Naive thymus-derived CD4-positive, alpha-beta T cell (primary cell): ENCODE measurements around the gene PLEKHG4. TPM values are rescaled to one million over a fixed set of nuclear protein-coding genes. Genes with fewer than 3 reads are reported as not detected.

ENCODE experiments used
- ATAC-seq: fragments of 150-1000 bp; cut with Tn5 transposase; 2 replicates; pipeline ENCODE4 v1.10.0; 2021; ENCODE audit warnings: mild to moderate bottlenecking, moderate library complexity
- CTCF ChIA-PET: fragments of 350-600 bp; sonication (Branson Sonifier 250); formaldehyde crosslinking; loops from one replicate; lab custom pipeline; 2021; ENCODE audit warnings: antibody characterized with exemption; lab: Charles Lee
- POLR2A ChIA-PET: fragments of 350-600 bp; sonication (Branson Sonifier 250); formaldehyde crosslinking; loops from one replicate; lab custom pipeline; 2021; ENCODE audit warnings: antibody characterized with exemption, inconsistent platforms; lab: Charles Lee
- DNase-seq, 9 donors: peaks; one replicate each; pipeline versions ENCODE4 v3.0.0 to v3.0.0-alpha.2; 2020 to 2022; ENCODE audit warnings: mixed read lengths in 1 of 9
- H3K27ac ChIP-seq: one replicate; pipeline ENCODE4 v1.7.0; 2013; ENCODE audit warnings: mild to moderate bottlenecking, low read depth, low read length, moderate library complexity
- H3K27me3 ChIP-seq, 2 donors: one replicate each; pipeline ENCODE4 v1.7.0; 2013; ENCODE audit warnings: low read length in 2 of 2, mild to moderate bottlenecking in 2 of 2, moderate library complexity in 2 of 2; ENCODE audit not compliant: control insufficient read depth in 2 of 2, insufficient read depth in 2 of 2
- H3K36me3 ChIP-seq, 3 experiments: 1 replicate in 2 of 3; 2 replicates in 1 of 3; pipeline ENCODE4 v1.7.0; 2013; ENCODE audit warnings: low read length in 3 of 3, mild to moderate bottlenecking in 3 of 3, moderate library complexity in 1 of 3; ENCODE audit not compliant: insufficient read depth in 3 of 3, control insufficient read depth in 2 of 3
- H3K4me1 ChIP-seq, 2 donors: one replicate each; pipeline ENCODE4 v1.7.0; 2013; ENCODE audit warnings: low read length in 2 of 2, mild to moderate bottlenecking in 2 of 2, moderate library complexity in 1 of 2; ENCODE audit not compliant: control insufficient read depth in 2 of 2, insufficient read depth in 2 of 2
- H3K4me3 ChIP-seq: 2 replicates; pipeline ENCODE4 v1.7.0; 2013; ENCODE audit warnings: mild to moderate bottlenecking, low read length
- H3K9me3 ChIP-seq, 3 experiments: 1 replicate in 2 of 3; 2 replicates in 1 of 3; pipeline ENCODE4 v1.7.0; 2013; ENCODE audit warnings: low read length in 3 of 3; ENCODE audit not compliant: control insufficient read depth in 2 of 3
- H3K27ac Mint-ChIP-seq, 9 donors: one replicate each; pipeline ENCODE4 v1.8.0; 2020 to 2022; ENCODE audit warnings: mixed read lengths in 9 of 9, mild to moderate bottlenecking in 8 of 9, moderate library complexity in 5 of 9, inconsistent platforms in 2 of 9
- H3K27me3 Mint-ChIP-seq, 5 donors: one replicate each; pipeline ENCODE4 v1.8.0; 2021 to 2022; ENCODE audit warnings: mixed read lengths in 5 of 5, mild to moderate bottlenecking in 1 of 5
- H3K36me3 Mint-ChIP-seq, 5 donors: one replicate each; pipeline ENCODE4 v1.8.0; 2020 to 2022; ENCODE audit warnings: mixed read lengths in 5 of 5, mild to moderate bottlenecking in 3 of 5, inconsistent platforms in 1 of 5
- H3K4me1 Mint-ChIP-seq, 7 donors: one replicate each; pipeline ENCODE4 v1.8.0; 2020 to 2022; ENCODE audit warnings: mixed read lengths in 7 of 7, mild to moderate bottlenecking in 3 of 7, inconsistent platforms in 1 of 7
- H3K4me3 Mint-ChIP-seq, 10 donors: one replicate each; pipeline ENCODE4 v1.8.0; 2020 to 2022; ENCODE audit warnings: mild to moderate bottlenecking in 10 of 10, mixed read lengths in 10 of 10, moderate library complexity in 6 of 10, inconsistent platforms in 2 of 10
- H3K9me3 Mint-ChIP-seq, 11 donors: one replicate each; pipeline ENCODE4 v1.8.0; 2020 to 2022; ENCODE audit warnings: mixed read lengths in 11 of 11, mild to moderate bottlenecking in 4 of 11, inconsistent platforms in 1 of 11, moderate library complexity in 1 of 11
- intact Hi-C, 2 donors: fragments of 100-400 bp; cut with micrococcal nuclease; formaldehyde crosslinking; loops; one replicate each; pipeline ENCODE4 v1.15.1; 2023
- polyA plus RNA-seq, 2 donors: library from polyadenylated mRNA; unstranded; fragments of 300-500 nt; fragmentation: Illumina TruSeq; gene quantifications; one replicate each; pipeline ENCODE4 v1.2.3, GENCODE V29; 2021
- total RNA-seq, 6 experiments: library from RNA in 5 of 6; stranded (reverse) in 5 of 6; gene quantifications; 1 replicate in 5 of 6; 2 replicates in 1 of 6; pipeline ENCODE4 v1.2.3 and lab custom pipeline; 2021 to 2026

PLEKHG4 gene
- total and polyA plus RNA-seq, 7 experiments from 2014 or later, result 6.2 to 32.3 (median 23.2) TPM

DNA sequence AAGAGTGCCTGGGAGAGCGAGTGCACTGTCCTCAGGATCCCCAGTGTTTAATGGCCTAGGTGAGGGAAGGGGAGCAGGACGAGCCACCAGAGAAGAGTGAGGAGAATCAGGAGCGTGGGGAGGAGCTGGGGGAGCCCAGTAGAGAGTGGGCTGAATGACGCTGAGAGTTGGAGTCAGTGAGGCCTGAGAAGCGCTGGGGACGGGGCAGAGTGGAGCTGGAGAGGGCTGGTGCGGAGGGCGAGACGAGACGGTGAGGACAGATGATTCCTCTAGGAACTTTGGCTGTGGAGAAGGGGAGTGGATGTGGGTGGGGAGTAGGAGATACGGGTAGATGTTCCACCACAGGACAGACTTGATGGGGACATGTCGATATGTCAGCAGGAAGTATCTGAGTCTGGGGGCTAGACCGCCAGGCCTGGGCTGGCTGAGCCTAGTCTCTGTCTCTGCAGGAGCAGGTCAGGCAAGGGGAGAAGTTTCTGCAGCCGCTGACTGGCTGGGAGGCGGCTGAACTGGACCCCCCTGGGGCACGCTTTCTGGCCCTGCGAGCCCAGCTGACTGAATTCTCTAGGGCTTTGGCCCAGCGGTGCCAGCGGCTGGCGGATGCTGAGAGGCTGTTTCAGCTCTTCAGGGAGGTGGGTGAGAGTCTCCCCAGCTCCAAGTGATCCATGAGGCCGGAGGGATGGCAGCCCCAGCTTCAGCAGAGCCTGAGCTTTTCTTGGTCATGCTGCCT, 4.7 kb downstream of the PLEKHG4 start:
- Histone ChIP-seq H3K4me3 (no peak overlapping the region), H3K9me3 (no peaks in the 10 kb centered on the region), H3K4me1 (peaks cover 5 to 12% of the 10 kb centered on the region in 2 donors), H3K27ac (no peak overlapping the region), H3K36me3 (peaks cover 0 to 28% (median 0%) of the 10 kb centered on the region in 3 experiments), H3K27me3 (no peaks in the 10 kb centered on the region)
- H3K4me3 Mint-ChIP-seq, result no peak overlapping the region
- DNase-seq (no peak), ATAC-seq (no peak)
- H3K27ac Mint-ChIP-seq, result peak overlapping the region in 1 of 9 donors; percentile 43
- POLR2A ChIA-PET, result interaction anchor here (0.6 kb wide), 1 partner anchor 247 kb away, joined by 3 read pairs; no protein-coding TSS in a partner anchor
- peaks cover 0 to 6% (median 0%) of the 10 kb centered on the region in 7 donors for H3K4me1 Mint-ChIP-seq
- CTCF ChIA-PET, result no interaction called here
- no peaks in the 10 kb centered on the region for H3K9me3 Mint-ChIP-seq
- intact Hi-C loops, result no loop called here
- peaks cover 0 to 10% (median 4%) of the 10 kb centered on the region in 5 donors for H3K36me3 Mint-ChIP-seq
- no peaks in the 10 kb centered on the region for H3K27me3 Mint-ChIP-seq

DNA sequence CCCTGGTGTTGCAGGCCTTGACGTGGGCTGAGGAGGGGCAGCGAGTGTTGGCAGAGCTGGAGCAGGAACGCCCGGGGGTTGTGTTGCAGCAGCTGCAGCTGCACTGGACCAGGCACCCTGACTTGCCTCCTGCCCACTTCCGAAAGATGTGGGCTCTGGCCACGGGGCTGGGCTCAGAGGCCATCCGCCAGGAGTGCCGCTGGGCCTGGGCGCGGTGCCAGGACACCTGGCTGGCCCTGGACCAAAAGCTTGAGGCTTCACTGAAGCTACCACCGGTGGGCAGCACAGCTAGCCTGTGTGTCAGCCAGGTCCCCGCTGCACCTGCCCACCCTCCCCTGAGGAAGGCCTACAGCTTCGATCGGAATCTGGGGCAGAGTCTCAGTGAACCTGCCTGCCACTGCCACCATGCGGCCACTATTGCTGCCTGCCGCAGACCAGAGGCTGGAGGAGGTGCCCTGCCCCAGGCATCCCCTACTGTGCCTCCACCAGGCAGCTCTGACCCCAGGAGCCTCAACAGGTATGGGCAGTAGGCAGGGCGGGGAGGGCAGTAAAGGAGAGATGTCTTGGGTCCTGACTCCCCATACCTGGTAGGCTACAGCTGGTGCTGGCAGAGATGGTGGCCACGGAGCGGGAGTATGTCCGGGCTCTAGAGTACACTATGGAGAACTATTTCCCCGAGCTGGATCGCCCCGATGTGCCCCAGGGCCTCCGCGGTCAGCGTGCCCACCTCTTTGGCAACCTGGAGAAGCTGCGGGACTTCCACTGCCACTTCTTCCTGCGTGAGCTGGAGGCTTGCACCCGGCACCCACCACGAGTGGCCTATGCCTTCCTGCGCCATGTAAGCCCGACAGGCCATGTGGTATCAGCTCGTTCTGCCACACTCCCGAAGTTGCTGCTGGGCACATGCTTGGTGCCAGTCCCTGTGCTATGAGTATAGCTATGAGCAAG, 5.6 kb downstream of the PLEKHG4 start:
- DNase-seq, result no peak
- Histone ChIP-seq H3K27ac (no peak overlapping the region), H3K27me3 (no peaks in the 10 kb centered on the region), H3K4me3 (no peak overlapping the region), H3K4me1 (peaks cover 6 to 9% of the 10 kb centered on the region in 2 donors), H3K36me3 (peaks cover 0 to 28% (median 0%) of the 10 kb centered on the region in 3 experiments), H3K9me3 (no peaks in the 10 kb centered on the region)
- Mint-ChIP-seq H3K4me3 (no peak overlapping the region), H3K27ac (no peak overlapping the region), H3K4me1 (peaks cover 0 to 10% (median 4%) of the 10 kb centered on the region in 7 donors), H3K36me3 (peaks cover 0 to 10% (median 4%) of the 10 kb centered on the region in 5 donors), H3K9me3 (no peaks in the 10 kb centered on the region), H3K27me3 (no peaks in the 10 kb centered on the region)
- ChIA-PET CTCF (interaction anchor here (0.5 kb wide), 1 partner anchor 16 kb away, joined by 3 read pairs; no protein-coding TSS in a partner anchor), POLR2A (no interaction called here)
- intact Hi-C loops, result no loop called here
- ATAC-seq, result no peak

DNA sequence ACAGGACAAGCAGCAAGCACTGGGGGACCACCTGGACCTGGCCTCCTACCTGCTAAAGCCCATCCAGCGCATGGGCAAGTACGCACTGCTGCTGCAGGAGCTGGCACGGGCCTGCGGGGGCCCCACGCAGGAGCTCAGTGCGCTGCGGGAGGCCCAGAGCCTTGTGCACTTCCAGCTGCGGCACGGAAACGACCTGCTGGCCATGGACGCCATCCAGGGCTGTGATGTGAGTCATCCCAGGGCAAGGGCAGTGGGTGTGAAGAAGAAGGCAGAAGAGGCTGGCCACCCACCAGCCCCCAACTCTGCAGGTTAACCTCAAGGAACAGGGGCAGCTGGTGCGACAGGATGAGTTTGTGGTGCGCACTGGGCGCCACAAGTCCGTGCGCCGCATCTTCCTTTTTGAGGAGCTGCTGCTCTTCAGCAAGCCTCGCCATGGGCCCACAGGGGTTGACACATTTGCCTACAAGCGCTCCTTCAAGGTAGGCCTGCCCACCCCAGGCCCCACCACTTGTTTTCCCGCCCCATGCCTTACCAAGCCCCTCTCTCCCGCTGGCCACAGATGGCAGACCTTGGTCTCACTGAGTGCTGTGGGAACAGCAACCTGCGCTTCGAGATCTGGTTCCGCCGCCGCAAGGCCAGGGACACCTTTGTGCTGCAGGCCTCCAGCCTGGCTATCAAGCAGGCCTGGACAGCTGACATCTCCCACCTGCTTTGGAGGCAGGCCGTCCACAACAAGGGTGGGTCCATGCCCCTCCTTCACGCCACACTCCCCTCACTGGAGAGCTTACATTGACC, 7.3 kb downstream of the PLEKHG4 start:
- Mint-ChIP-seq H3K27ac (no peak overlapping the region), H3K4me3 (no peak overlapping the region), H3K4me1 (peaks cover 0 to 9% (median 0%) of the 10 kb centered on the region in 7 donors), H3K27me3 (no peaks in the 10 kb centered on the region), H3K9me3 (no peaks in the 10 kb centered on the region), H3K36me3 (peaks cover 0 to 10% (median 4%) of the 10 kb centered on the region in 5 donors)
- no peak for ATAC-seq
- CTCF ChIA-PET, result no interaction called here
- Histone ChIP-seq H3K27ac (no peak overlapping the region), H3K4me3 (no peak overlapping the region), H3K9me3 (no peaks in the 10 kb centered on the region), H3K36me3 (peaks cover 0 to 27% (median 0%) of the 10 kb centered on the region in 3 experiments), H3K27me3 (no peaks in the 10 kb centered on the region), H3K4me1 (peaks cover 0 to 17% of the 10 kb centered on the region in 2 donors)
- intact Hi-C loops, result no loop called here
- DNase-seq, result no peak
- POLR2A ChIA-PET, result no interaction called here

DNA sequence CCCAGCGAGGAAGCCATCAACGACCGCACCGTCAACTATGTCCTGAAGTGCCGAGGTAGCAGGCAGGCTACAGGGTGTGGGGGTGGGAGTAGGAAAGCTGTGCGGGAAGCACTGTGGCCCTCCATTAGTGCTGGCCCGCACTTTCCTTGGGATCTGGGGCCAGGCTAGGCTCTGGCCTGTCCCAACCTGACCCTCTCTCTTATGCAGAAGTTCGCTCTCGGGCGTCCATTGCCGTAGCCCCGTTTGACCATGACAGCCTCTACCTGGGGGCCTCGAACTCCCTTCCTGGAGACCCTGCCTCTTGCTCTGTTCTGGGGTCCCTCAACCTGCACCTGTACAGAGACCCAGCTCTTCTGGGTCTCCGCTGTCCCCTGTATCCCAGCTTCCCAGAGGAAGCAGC, 8.6 kb downstream of the PLEKHG4 start:
- Histone ChIP-seq H3K27ac (no peak overlapping the region), H3K27me3 (no peaks in the 10 kb centered on the region), H3K4me3 (no peak overlapping the region), H3K9me3 (no peaks in the 10 kb centered on the region), H3K4me1 (peaks cover 0 to 17% of the 10 kb centered on the region in 2 donors), H3K36me3 (peaks cover 0 to 22% (median 0%) of the 10 kb centered on the region in 3 experiments)
- CTCF ChIA-PET, result no interaction called here
- H3K36me3 Mint-ChIP-seq, result peaks cover 0 to 10% (median 4%) of the 10 kb centered on the region in 5 donors
- H3K27me3 Mint-ChIP-seq, result no peaks in the 10 kb centered on the region
- no peaks in the 10 kb centered on the region for H3K9me3 Mint-ChIP-seq
- peaks cover 0 to 9% (median 0%) of the 10 kb centered on the region in 7 donors for H3K4me1 Mint-ChIP-seq
- no peak for DNase-seq
- no peak for ATAC-seq
- intact Hi-C loops, result no loop called here
- no peak overlapping the region for H3K27ac Mint-ChIP-seq
- no peak overlapping the region for H3K4me3 Mint-ChIP-seq
- POLR2A ChIA-PET, result interaction anchor here (0.6 kb wide), 1 partner anchor 10 kb away, joined by 3 read pairs; no protein-coding TSS in a partner anchor

DNA sequence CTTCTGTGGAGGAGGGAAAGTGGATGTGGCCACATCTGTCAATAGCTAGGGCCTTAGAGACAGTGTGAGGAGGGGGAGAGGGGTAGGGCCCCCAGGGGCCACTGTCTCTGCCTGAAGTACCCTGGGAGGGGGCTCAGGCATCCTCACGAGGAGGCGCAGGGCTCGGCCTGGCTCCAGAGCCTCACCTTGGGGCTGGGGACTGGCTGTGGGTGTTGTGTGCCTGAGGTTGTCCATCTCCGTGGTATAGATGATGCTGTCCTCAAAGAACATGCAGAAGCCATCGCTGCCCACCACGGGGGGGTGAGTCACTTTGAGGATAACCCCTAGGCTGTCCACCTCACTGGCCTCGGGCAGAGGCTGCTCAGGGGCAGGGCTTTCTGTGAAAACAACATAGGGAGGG, 12.1 kb downstream of the PLEKHG4 start:
- Mint-ChIP-seq H3K9me3 (no peaks in the 10 kb centered on the region), H3K27me3 (no peaks in the 10 kb centered on the region), H3K4me3 (no peak overlapping the region), H3K27ac (no peak overlapping the region), H3K4me1 (peaks cover 0 to 6% (median 0%) of the 10 kb centered on the region in 7 donors), H3K36me3 (peaks cover 0 to 4% (median 0%) of the 10 kb centered on the region in 5 donors)
- CTCF ChIA-PET, result no interaction called here
- no peaks in the 10 kb centered on the region for H3K9me3 ChIP-seq
- POLR2A ChIA-PET, result no interaction called here
- intact Hi-C loops, result no loop called here
- no peak overlapping the region for H3K27ac ChIP-seq
- H3K4me1 ChIP-seq, result peaks cover 0 to 17% of the 10 kb centered on the region in 2 donors
- no peak overlapping the region for H3K4me3 ChIP-seq
- H3K36me3 ChIP-seq, result peaks cover 0 to 7% (median 0%) of the 10 kb centered on the region in 3 experiments
- H3K27me3 ChIP-seq, result no peaks in the 10 kb centered on the region
- ATAC-seq (no peak), DNase-seq (no peak)

DNA sequence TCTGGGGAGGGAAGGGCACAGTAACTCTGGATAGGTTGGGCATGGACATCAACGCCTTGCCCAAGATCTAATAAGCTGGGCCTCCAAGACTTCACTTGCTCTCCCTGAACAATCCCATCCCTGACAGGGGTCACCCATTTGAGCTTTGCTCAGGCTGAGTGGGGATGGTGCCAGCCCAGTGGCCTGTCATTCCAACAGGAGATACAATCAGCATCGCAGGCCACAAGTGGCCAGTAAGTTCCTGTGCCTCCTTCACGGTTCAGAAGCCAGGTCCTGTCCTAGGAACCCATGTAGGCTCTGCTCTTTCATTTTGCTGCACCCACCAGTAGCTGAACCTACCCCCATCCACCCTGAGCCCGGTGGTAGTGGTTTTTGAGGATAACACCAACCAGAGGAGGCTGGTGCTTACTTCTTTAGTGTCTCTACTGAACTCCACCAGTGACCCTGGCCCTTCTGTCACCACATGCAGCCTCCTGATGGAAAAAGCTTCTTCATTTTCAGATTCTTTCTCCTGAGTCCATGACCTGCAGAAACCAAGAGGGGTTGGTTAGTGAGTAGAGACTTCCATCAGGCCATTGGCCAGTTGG, 14.9 kb downstream of the PLEKHG4 start:
- DNase-seq, result no peak
- Mint-ChIP-seq H3K4me1 (peaks cover 0 to 6% (median 0%) of the 10 kb centered on the region in 7 donors), H3K36me3 (no peaks in the 10 kb centered on the region), H3K9me3 (no peaks in the 10 kb centered on the region), H3K27ac (no peak overlapping the region), H3K4me3 (no peak overlapping the region), H3K27me3 (no peaks in the 10 kb centered on the region)
- ATAC-seq, result no peak
- Histone ChIP-seq H3K27ac (no peak overlapping the region), H3K27me3 (no peaks in the 10 kb centered on the region), H3K36me3 (no peaks in the 10 kb centered on the region), H3K4me3 (no peak overlapping the region), H3K9me3 (no peaks in the 10 kb centered on the region), H3K4me1 (peaks cover 0 to 13% of the 10 kb centered on the region in 2 donors)
- intact Hi-C loops, result no loop called here
- POLR2A ChIA-PET, result no interaction called here
- CTCF ChIA-PET, result interaction anchor here (0.6 kb wide), 2 partner anchors 490 to 498 kb away, joined by 4 to 5 read pairs; no protein-coding TSS in a partner anchor
